AG04450 (cell line): ENCODE data around the gene STOM. TPM values are rescaled to one million over a fixed set of nuclear protein-coding genes. Genes with fewer than 3 reads are reported as not detected.
"Not testable (repeated sequence)": the region's sequence is repeated elsewhere in the genome, so short reads cannot be mapped to it uniquely, and the experiment has no call there.

Experiments
- CTCF ChIA-PET: fragments of 300-600, 350-600 bp; formaldehyde crosslinking; extraction: SDS; loops from one replicate; lab custom pipeline; 2022; ENCODE audit warnings: antibody characterized with exemption, inconsistent platforms; lab: Charles Lee
- POLR2A ChIA-PET: fragments of 350-600 bp; formaldehyde crosslinking; extraction: SDS; loops from one replicate; lab custom pipeline; 2021; ENCODE audit warnings: antibody characterized with exemption, inconsistent platforms; lab: Yijun Ruan, JAX
- DNase-seq: peaks from one replicate; pipeline ENCODE4 v3.0.0-alpha.2; 2011; ENCODE audit warnings: low read depth, low spot score
- H3K27ac ChIP-seq: one replicate; pipeline ENCODE4 v1.5.1; 2012; ENCODE audit warnings: low read depth, low read length, control low read depth
- H3K27me3 ChIP-seq: one replicate; pipeline ENCODE4 v1.6.0; 2012; ENCODE audit warnings: low read length; ENCODE audit not compliant: control insufficient read depth, insufficient read depth
- H3K4me3 ChIP-seq: 2 replicates; pipeline ENCODE4 v1.5.1; 2011; ENCODE audit warnings: mild to moderate bottlenecking, low read depth, low read length, control low read depth
- H3K9me3 ChIP-seq: 2 replicates; pipeline ENCODE4 v1.5.1; 2012; ENCODE audit warnings: low read length; ENCODE audit not compliant: control insufficient read depth, insufficient read depth
- polyA plus RNA-seq: library from polyadenylated mRNA; depleted of rRNA; stranded (reverse); fragments of >200 nt; gene quantifications from 2 replicates; pipeline ENCODE4 v1.2.3, GENCODE V29; 2011
- TF ChIP-seq, protein P1 (sequence below): IDR thresholded peaks from 2 replicates; pipeline ENCODE4 v1.5.1; 2011; ENCODE audit warnings: low read depth, low read length, control low read depth, inconsistent platforms

Gene STOM
- polyA plus RNA-seq, 1 experiment = 510 TPM

DNA sequence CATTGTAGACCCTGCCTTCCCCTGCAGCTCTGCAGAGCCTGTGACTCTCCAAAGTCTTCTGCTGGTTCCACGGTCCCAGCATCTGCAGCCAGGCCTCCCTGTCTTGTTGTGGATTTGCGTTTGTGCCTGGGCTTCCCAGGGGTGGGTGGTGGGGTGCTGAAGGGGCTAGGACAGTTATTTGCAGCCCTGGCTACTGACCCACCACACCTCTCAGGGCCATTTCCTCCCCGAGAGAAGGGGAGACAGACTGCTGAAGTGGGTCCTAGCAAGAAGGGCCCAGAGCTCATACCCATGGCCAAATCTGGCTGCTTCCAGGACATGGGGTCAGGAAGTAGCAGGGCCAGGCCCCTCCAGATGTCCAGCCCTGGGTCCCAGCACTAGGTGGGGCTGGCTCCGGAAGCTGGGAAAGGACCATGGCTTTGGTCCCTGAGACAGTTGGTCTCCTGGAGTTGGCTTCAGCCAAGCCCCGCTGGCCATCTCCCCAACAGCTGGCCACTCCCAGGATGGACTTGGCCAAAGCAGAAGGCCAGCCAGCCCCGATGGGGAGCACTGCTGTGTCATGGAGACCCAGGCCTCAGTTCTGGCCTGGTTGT lies 75.8 kb downstream of the STOM start:
- H3K27ac ChIP-seq = no peak overlapping the region
- TF ChIP-seq, protein P1, sequence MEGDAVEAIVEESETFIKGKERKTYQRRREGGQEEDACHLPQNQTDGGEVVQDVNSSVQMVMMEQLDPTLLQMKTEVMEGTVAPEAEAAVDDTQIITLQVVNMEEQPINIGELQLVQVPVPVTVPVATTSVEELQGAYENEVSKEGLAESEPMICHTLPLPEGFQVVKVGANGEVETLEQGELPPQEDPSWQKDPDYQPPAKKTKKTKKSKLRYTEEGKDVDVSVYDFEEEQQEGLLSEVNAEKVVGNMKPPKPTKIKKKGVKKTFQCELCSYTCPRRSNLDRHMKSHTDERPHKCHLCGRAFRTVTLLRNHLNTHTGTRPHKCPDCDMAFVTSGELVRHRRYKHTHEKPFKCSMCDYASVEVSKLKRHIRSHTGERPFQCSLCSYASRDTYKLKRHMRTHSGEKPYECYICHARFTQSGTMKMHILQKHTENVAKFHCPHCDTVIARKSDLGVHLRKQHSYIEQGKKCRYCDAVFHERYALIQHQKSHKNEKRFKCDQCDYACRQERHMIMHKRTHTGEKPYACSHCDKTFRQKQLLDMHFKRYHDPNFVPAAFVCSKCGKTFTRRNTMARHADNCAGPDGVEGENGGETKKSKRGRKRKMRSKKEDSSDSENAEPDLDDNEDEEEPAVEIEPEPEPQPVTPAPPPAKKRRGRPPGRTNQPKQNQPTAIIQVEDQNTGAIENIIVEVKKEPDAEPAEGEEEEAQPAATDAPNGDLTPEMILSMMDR = no peak
- no peaks in the 10 kb centered on the region for H3K27me3 ChIP-seq
- ChIA-PET CTCF (no interaction called here), POLR2A (no interaction called here)
- H3K9me3 ChIP-seq = no peaks in the 10 kb centered on the region
- no peak for DNase-seq
- H3K4me3 ChIP-seq = no peak overlapping the region

DNA sequence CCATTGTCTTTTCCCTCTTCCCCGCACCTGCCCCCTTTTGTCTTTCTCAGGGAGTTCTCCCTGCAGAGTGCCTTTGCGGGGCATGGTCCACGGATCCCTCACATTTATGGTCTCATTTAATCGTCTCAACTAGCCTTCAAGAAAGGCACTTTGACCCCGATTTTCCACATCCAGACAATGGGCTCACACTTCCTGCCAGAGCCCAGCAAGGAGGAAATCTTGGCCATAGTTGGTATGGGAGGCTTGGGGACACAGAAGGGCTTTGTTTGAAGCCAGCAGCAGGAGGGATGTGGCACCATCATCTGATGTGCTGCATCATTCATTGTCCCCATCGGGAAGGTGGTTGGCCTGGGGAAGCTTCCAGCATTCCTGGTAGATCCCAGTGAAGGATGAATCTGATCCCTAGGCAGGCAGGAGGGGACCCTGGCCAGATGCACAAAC lies 77.2 kb downstream of the STOM start:
- no peak for DNase-seq
- H3K4me3 ChIP-seq = no peak overlapping the region
- H3K27ac ChIP-seq = no peak overlapping the region
- no peaks in the 10 kb centered on the region for H3K27me3 ChIP-seq
- TF ChIP-seq, protein P1 = no peak
- ChIA-PET CTCF (interaction anchor here (1.6 kb wide), 1 partner anchor 27 kb away, joined by 5 read pairs; no protein-coding TSS in a partner anchor), POLR2A (no interaction called here)
- no peaks in the 10 kb centered on the region for H3K9me3 ChIP-seq

DNA sequence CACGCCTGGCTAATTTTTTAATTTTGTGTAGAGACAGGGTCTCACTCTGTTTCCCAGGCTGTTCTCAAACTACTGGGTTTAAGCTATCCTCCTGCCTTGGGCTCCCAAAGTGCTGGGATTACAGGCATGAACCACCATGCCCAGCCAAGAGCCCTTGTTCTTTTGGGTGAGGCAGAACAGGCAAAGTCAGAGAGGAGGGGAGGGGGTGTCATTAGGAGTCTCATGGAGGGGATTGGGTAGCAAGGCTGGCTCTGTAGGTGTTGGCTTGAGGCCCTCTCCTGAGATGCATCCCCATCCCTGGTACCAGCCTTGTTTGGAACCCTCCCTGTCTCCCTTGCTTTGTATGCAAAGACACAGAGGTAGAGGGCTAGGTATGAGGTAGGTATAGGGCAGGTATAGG lies 78.0 kb downstream of the STOM start:
- Histone ChIP-seq H3K4me3 (no peak overlapping the region), H3K27ac (no peak overlapping the region), H3K27me3 (no peaks in the 10 kb centered on the region), H3K9me3 (no peaks in the 10 kb centered on the region)
- no peak for DNase-seq
- ChIA-PET POLR2A (no interaction called here), CTCF (interaction anchor here (0.6 to 1.6 kb wide), 3 partner anchors 19 to 69 kb away, joined by 3 to 5 read pairs (median 3); no protein-coding TSS in a partner anchor)
- TF ChIP-seq, protein P1 = no peak

DNA sequence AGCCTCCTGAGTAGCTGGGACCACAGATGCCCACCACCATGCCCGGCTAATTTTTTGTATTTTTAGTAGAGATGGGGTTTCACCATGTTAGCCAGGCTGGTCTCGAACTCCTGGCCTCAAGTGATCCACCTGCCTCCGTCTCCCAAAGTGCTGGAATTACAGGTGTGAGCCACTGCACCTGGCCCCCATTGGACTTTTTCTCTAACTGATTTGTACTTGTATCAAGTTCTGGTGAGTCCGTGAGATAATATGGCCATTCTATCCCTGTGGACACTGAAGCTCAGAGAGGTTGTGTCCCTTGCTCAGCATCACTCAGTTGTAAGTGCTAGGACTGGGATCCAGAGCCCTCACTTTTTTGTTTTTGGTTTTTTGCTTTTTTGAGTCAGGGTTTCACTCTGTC lies 78.5 kb downstream of the STOM start:
- H3K27me3 ChIP-seq, DNase-seq, H3K9me3 ChIP-seq, H3K27ac ChIP-seq, POLR2A ChIA-PET, H3K4me3 ChIP-seq: not testable (repeated sequence)
- CTCF ChIA-PET = interaction anchor here (0.8 to 1.6 kb wide), 2 partner anchors 19 to 28 kb away, joined by 3 to 5 read pairs; no protein-coding TSS in a partner anchor

DNA sequence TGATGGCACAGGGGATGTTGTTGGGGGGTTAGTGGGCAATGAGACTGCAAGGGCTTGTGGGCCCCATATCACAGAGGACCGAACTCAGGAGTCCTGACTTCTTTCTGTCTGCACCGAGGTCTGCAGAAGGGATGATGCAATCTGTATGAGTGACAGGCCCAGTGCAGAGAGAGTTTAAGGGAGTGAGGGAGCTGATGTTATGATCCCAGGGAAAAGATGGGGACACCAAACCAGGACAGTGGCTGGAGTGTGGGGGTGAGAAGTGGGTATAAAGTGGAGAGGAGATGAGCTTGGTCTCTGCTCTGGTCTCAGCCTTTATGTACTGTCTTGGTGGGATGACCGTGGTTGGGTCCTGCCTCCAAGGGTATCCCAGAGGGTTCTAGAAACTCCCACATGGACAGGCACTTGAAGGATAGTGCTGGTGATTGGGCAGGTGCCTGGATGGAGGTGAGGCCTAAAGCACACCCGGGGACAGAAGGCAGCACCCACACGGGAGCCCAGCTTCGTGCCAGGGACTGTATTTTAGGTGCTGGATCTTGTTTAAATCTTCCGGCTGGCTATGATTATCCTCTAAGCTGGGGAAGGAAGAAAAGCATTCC lies 80.2 kb downstream of the STOM start:
- POLR2A ChIA-PET = interaction anchor here (1.0 to 1.8 kb wide), 3 partner anchors 9 to 13 kb away, joined by 3 to 8 read pairs (median 4); no protein-coding TSS in a partner anchor
- H3K27ac ChIP-seq = peak overlapping the region; percentile 68
- no peaks in the 10 kb centered on the region for H3K9me3 ChIP-seq
- TF ChIP-seq, protein P1 = no peak
- DNase-seq = no peak
- H3K4me3 ChIP-seq = no peak overlapping the region
- H3K27me3 ChIP-seq = no peaks in the 10 kb centered on the region
- CTCF ChIA-PET = interaction anchor here (0.9 to 4.8 kb wide), 4 partner anchors 12 to 111 kb away, joined by 3 to 30 read pairs (median 16); no protein-coding TSS in a partner anchor
